ENCODE results near the gene RABGAP1L. TPM values are rescaled to one million over a fixed set of nuclear protein-coding genes. Genes with fewer than 3 reads are reported as not detected.

The RABGAP1L gene
- total and polyA plus RNA-seq, 10 donors: 30.3 to 125 (median 77.7) TPM

GRCh38 chr1:174958396-174958795 is 799.1 kb downstream of the RABGAP1L start:
- DNase-seq: no peak
- TF ChIP-seq POLR2A (IDR thresholded peaks at IDR 0.05) (no peak), POLR2AphosphoS5 (IDR thresholded peaks at IDR 0.05) (no peak)
- TF ChIP-seq, protein P1, sequence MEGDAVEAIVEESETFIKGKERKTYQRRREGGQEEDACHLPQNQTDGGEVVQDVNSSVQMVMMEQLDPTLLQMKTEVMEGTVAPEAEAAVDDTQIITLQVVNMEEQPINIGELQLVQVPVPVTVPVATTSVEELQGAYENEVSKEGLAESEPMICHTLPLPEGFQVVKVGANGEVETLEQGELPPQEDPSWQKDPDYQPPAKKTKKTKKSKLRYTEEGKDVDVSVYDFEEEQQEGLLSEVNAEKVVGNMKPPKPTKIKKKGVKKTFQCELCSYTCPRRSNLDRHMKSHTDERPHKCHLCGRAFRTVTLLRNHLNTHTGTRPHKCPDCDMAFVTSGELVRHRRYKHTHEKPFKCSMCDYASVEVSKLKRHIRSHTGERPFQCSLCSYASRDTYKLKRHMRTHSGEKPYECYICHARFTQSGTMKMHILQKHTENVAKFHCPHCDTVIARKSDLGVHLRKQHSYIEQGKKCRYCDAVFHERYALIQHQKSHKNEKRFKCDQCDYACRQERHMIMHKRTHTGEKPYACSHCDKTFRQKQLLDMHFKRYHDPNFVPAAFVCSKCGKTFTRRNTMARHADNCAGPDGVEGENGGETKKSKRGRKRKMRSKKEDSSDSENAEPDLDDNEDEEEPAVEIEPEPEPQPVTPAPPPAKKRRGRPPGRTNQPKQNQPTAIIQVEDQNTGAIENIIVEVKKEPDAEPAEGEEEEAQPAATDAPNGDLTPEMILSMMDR (IDR thresholded peaks at IDR 0.05 in 8 of 11, conservative IDR thresholded peaks at IDR 0.05 in 3 of 11): no peak
- Histone ChIP-seq H3K9me3 (no peaks in the 10 kb centered on the region), H3K4me1 (peaks cover 15 to 58% (median 26%) of the 10 kb centered on the region in 6 donors), H3K36me3 (peaks cover 0 to 8% (median 0%) of the 10 kb centered on the region in 6 donors), H3K27me3 (replicated peaks in 1 of 7) (no peaks in the 10 kb centered on the region), H3K27ac (peak overlapping the region in 2 of 8 donors; percentile 12 to 33), H3K4me3 (no peak overlapping the region)
- intact Hi-C loops (cut with DNase I; ENCODE audit: low total_unique reads): no loop called here
- 92 to 100% (median 93%) methylated on average over 1 of the region's 1 CpG for WGBS, 5 donors

DNA sequence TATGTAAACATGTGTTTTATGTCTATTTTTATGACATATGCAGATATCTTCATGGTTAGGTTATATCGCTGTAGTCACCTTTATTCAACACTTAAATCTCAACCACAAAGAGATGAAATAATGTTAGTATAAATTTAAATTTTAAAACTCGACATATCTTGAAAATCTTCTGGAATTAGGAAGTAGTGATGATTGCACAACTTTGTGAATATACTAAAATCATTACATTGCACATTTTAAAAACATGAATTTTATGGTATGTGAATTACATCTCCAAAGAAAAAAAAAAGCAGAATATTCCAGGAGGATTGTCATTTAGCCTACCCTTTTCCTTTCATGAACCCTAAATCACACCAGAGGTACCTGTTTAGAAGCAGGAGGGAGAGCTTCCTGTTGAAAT is 801.0 kb downstream of the RABGAP1L start:
- intact Hi-C loops (cut with DNase I; ENCODE audit: low total_unique reads): no loop called here
- Histone ChIP-seq H3K36me3 (peaks cover 0 to 8% (median 0%) of the 10 kb centered on the region in 6 donors), H3K27ac (no peak overlapping the region), H3K4me1 (peaks cover 14 to 58% (median 26%) of the 10 kb centered on the region in 6 donors), H3K9me3 (no peaks in the 10 kb centered on the region), H3K27me3 (replicated peaks in 1 of 7) (no peaks in the 10 kb centered on the region), H3K4me3 (no peak overlapping the region)
- TF ChIP-seq POLR2AphosphoS5 (IDR thresholded peaks at IDR 0.05) (no peak), POLR2A (IDR thresholded peaks at IDR 0.05) (no peak)
- TF ChIP-seq, protein P1 (IDR thresholded peaks at IDR 0.05 in 8 of 11, conservative IDR thresholded peaks at IDR 0.05 in 3 of 11): no peak
- 74 to 91% (median 86%) methylated on average over 2 of the region's 2 CpGs for WGBS, 5 donors
- no peak for DNase-seq

DNA sequence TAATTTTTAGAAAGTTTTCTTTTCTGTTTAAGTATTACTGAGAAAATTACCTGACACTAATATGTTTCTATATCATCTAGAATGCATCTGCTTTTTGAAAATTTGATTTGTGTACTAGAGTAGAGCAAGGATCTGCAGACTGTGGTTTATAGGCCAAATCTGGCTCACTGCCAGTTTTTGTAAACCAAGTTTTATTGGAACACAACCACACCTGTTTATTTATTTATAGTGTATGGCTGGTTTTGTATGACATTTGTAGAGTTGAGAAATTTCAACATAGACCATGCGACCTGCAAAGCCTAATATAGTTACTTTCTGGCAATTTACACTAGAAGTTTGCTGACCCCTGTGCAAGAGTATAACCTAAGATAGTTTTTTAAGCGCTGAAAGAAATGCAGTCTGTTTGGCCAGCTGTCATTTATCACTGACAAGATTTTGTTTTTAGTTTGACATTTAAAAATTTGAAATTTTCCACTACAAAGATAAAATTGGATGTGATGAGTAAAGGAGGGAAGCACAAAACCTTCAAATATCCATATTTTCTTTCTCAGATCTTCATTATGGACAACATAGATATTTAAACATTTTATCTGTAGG is 804.3 kb downstream of the RABGAP1L start:
- H3K27ac ChIP-seq: peak overlapping the region; percentile 67 to 91 (median 84)

More for the DNA sequence above, 804.3 kb downstream of the RABGAP1L start:
- TF ChIP-seq POLR2AphosphoS5 (IDR thresholded peaks at IDR 0.05) (no peak), POLR2A (IDR thresholded peaks at IDR 0.05) (no peak)
- TF ChIP-seq, protein P1 (IDR thresholded peaks at IDR 0.05 in 8 of 11, conservative IDR thresholded peaks at IDR 0.05 in 3 of 11): no peak
- 72 to 77% (median 72%) methylated on average over 2 of the region's 2 CpGs for WGBS, 5 donors
- no peak overlapping the region for H3K4me3 ChIP-seq
- H3K4me1 ChIP-seq: peaks cover 28 to 67% (median 54%) of the 10 kb centered on the region in 6 donors
- no peak for DNase-seq
- no peaks in the 10 kb centered on the region for H3K27me3 ChIP-seq (replicated peaks in 1 of 7)
- H3K36me3 ChIP-seq: peaks cover 0 to 2% (median 0%) of the 10 kb centered on the region in 6 donors
- intact Hi-C loops (cut with DNase I; ENCODE audit: low total_unique reads): no loop called here
- H3K9me3 ChIP-seq: no peaks in the 10 kb centered on the region

Data from spleen (tissue), 11 donors.